Activated CD8-positive, alpha-beta memory T cell treated with anti-CD3 and anti-CD28 coated beads, Interleukin-2, amount 50 U/mL, for 48 hours (primary cell): ENCODE measurements around the gene RAB26.
A peak's percentile ranks its signal among the peaks of the same experiment; 100 is the strongest.

Experiments used
- DNase-seq: peaks from one replicate; pipeline ENCODE4 v3.0.0-alpha.2; 2020

Gene RAB26

DNA sequence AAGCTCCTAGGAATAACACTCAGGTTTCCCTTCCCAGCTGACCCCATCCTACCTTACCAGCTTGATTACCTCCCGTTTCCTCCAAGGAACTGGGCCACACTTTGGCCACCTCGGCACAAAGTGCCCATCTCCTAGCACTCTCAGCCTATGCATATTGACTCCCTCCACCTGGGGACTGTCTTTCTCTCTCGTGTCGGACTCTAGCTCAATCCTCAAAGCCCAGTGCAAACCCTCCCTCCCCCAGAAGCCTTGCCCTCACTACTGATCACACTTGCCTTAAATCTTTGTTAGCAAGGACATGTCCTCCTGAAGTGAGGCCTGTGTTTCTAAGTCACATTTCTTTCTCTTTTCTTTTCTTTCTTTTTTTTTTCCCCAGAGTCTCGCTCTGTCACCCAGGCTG is 2.6 kb upstream of the RAB26 start:
- DNase-seq = no peak

DNA sequence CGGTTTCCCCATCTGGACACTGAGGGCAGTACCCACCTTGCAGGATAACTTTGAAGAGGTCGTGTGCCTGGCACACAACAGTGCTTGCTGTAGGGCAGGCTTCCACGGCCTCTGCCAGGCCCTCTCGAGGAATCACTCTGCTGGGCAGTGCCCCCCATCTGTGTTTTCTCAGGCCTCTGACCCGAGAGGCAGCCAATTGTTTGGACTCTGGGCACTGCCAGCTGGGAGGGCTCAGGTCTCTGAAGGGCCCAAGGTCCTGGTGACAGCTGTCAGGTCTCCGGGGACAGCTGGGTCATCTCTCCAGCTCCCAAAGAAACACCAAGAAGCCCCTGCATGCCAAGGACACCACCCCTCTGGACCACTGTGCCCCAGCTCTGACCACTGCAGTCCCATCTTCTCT is 1.0 kb upstream of the RAB26 start:
- DNase-seq = no peak

DNA sequence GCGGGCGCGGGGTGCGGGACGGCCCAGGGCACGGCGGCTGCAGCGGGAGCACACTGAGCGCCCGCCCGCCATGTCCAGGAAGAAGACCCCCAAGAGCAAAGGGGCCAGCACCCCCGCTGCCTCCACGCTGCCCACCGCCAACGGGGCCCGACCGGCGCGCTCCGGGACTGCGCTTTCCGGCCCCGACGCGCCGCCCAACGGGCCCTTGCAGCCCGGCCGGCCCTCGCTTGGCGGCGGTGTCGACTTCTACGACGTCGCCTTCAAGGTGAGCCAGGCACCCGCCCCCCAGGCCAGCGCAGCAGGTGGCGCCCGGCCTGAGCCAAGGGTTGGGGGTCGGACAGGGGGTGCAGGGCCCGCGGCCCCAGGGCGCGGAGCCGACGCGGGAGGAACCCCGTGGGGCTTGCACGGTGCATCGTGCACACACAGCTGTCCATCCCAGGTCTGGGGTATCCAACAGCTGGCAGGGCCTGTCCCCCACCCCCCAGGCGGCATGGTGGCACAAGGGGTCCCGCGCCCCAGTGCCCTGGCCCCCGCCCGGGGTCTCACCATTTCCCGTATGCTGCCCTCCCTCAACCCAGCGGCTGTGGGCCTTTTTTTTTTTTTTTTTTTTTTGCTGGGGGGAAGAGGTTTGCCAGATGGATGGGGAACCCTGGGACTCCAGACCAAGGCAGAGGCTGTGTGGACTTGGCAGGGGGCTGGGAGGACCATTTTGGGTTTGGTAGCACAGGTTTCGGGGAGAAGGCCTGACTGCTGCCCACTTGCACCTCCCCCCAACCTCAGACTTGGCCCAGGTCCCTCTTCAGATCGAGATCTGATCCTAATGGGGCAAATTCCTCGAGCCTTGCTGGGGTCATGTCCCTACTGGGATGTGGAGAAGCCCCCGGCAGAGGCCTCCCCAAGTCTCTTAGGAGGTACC is 547 bp downstream of the RAB26 start:
- peak; percentile 73 for DNase-seq

DNA sequence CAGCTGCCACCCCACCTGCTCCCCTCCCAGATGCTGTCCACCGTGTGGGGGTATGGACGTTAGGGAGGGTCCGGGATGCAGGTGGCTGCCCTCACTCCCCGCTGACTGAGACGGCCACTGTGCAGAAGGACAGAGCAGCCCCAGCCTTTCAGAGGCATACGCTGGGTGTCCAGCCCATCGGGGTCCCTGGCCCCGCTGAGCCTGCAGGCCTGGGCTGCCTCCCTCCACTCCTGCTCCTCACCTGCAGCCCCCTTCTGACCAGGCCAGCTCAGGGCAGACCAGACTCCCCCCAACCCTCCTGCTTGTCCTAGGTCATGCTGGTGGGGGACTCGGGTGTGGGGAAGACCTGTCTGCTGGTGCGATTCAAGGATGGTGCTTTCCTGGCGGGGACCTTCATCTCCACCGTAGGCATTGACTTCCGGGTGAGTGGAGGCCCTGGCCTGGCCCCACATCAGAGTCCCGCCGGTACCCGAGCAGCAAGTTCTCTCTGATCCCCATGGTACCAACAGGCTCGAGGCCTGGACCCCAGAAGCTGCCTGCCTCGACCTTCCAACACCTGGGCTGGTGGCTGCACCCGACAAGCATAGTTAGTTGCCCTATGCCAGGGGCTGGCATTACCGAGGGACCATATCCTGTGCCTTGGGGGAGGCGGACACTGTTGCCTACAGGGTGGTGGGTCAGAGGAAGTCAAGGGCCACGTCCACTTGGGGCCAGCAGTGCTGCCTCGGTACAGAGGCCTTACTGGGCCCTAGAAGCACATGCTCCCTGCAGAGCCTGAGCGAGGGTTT is 1.4 kb downstream of the RAB26 start:
- DNase-seq = peak; percentile 78

DNA sequence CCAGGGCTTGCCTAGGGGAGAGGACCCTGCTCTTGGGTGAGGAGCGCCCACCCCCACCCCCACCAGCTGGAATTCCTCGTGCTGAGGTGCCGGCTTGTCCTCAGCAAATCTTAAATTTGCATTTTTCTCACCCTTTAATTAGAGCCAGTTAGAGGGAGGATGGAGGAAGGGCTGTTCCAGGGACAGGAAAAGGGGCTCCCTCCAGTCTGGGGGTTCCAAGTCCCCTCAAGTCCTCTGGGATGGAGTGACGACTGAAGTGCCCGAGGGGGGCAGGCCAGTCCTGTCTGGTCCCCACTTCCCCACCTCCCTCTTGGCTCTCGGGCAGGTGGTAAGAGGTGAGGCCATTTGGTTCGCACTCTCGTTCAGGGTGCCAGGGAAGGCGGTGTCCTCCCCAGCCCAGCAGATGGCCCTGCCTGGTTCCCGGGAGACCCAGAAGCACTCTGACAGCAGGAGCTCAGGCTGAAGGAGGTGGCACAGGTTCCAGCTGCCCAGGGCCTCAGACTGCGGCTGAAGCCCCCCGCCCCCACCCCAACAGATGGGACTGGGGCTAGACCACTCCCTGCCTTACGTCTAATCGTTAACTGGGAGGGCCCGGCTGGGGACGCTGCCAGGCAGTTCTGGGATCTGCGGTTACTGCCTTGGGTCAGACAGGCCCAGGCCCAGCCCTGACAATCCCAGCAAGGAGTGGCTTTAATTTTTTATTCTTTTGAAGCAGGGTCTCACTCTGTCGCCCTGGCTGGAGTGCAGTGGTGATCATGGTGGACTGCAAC is 2.2 kb downstream of the RAB26 start:
- no peak for DNase-seq

DNA sequence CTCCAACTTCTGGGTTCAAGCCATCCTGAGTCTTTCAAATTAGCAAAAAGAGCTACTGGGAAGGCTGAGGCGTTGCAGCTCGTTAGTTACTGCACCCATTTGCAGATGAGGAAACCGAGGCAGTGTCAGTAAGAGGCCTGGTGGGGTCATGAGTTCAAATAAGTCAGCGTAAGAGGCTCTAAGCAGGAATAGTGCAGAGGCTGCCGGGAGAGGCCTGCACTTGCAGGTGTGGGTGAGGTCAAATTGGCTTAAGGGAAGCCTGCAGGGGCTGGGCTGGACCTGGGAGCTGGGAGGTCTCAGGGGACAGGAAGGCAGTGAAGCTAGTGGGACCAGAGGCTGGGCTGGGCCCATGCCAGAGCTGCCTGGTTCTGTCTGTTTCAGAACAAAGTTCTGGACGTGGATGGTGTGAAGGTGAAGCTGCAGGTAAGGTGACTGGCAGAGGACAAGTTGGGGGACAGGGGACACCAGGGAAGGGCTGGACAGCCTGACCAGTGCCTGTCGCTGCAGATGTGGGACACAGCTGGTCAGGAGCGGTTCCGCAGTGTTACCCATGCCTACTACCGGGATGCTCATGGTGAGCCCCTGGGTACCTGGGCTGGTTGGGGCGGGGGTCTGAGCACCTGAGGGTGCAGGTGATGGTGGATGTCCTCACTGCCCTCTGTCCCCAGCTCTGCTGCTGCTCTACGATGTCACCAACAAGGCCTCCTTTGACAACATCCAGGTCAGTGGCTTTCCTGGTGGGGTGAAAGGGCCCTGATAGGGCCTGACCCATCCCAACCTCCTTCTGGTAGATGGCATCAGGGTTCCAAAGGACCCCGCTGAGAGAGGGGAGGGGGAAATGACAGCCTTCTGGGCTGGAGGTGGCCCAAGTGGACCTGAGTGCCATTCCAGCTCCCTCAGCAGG is 3.0 kb downstream of the RAB26 start:
- DNase-seq = peak; percentile 81

DNA sequence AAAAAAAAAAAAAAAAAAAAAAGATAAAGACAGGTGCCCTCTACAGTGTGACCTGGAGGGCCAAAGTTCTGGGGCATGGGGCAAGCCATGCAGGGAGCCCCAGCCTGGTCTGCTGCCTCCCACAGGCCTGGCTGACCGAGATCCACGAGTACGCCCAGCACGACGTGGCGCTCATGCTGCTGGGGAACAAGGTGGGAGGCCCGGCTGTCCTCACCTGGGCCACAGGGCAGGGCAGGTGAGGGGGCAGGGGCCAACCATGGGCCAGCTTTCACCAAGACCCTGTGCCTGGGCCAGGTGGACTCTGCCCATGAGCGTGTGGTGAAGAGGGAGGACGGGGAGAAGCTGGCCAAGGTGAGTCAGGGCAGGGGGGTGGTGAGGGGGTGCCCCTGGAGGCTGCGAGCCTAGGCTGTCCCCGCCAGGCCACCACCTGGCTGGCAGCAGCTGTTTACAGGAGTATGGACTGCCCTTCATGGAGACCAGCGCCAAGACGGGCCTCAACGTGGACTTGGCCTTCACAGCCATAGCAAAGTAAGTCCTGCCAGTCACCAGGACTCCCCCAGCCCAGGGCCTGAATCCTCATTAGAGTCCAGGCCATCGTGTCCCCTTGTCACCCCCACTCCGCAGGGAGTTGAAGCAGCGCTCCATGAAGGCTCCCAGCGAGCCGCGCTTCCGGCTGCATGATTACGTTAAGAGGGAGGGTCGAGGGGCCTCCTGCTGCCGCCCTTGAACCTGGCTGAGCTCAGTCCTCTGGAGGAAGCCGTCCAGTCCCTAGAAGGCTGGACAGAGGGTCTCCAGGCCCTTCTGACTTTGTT is 4.5 kb downstream of the RAB26 start:
- DNase-seq = peak; percentile 83

DNA sequence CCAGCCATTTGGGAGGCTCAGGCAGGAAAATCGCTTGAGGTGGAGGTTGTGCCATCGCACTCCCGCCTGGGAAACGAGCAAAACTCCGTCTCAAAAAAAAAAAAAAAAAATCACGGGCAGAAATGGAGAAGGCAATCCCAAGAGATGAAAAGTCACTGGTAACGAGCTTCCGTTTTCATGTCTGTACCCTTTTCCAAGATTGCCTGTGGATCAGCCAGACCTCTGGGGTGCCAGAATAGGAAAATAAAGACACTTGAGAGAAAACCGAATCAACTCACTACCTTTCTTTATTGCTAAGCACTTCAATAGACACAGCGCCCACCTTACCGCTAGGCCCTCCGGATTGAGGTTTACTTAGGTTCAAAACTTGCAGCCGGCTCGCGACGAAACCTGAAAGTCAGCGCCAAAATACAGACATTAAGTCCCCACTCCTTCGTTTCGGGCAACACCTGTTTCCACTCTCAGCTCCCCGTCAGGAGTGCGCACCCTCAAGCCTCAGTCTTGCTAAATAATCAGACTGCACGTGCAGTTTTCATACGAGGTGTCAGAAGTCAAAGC is 6.2 kb downstream of the RAB26 start:
- DNase-seq = peak; percentile 82

DNA sequence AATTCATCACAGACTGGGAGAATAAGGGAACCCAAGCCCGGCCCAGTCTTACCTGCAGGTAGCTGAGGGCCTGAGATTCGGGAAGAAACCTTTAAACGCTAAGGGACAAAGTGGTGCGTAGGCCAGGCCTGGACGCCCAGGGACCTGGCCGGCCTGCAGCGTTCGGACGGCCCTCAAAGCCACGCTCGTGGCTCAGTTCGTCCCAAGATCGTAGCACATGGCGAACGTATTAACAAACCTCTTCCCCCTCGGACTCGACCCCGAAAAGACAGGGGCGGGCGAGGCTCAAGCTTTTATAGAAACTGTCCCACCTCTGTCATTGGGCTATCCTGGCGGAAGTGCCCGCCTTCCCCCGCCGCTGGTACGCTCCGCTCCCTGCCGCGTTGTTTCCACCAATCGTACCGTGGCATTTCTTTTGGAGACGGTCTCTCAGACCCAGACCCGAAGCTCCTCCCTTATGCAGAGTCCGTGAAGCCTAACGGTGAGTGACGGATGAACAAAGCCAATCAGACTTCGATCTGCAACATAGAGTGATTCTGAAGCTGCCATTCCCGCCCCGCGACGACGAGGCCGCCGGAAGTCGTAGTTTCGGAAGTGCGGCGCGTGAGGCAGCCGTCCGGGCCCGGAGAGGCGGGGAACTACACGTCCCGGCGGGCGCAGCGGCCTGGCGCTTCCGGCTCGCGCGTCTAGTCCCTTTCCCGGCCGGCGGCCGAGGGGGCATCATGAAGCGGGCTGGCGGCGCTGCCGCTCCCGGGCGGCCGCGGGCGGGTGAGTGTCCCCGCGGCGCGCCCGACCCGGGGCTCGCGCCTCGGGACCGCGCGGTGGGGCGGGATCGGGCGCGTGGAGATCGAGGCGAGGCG is 6.9 kb downstream of the RAB26 start, which contains the start of gene TRAF7:
TRAF7 (plus strand) TSS at position 692 of the 860 bp plus-strand sequence. CDS start 8,139 bp downstream, outside the sequence.
- DNase-seq = peak; percentile 97

DNA sequence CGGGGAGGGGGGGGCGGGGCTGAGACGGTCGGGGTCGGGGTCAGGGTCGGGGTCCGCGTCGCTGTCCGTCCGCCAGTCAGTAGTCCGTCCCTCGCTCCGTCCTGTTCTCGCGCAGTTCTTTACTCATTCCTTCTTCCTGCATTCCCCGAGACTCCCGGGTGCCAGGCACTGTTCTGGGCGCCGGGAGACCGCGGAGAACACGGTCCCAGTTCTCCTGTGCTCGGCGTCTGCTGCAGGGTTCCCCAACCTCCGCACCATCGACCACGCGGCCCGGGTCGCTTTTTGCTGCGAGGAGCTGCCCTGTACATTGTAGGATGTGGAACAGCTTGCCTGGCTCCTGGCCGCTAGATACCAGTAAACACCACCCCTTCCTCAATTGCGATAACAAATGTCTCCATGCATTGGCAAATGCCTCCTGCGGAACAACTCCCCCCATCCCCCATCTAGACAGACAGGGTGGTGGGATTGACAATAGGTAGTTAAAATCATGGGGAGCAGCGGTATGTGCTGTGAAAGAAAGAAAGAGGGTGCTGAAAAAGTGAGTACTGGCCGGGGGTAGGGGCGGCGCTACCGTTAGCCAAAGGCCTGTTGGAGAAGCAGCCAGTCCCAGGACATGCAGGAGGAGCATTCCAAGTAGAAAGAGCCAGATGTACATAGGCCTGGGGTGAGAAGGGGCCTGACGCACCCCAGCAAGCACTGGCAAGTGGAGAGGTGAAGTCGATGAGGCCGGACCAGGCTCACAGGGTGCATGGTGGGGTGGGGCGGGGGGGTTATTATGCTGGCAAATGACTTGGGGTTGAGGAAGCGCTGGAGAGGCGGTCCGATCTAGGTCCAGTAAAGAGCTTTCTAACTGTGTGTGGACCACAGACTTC is 7.8 kb downstream of the RAB26 start:
- no peak for DNase-seq

DNA sequence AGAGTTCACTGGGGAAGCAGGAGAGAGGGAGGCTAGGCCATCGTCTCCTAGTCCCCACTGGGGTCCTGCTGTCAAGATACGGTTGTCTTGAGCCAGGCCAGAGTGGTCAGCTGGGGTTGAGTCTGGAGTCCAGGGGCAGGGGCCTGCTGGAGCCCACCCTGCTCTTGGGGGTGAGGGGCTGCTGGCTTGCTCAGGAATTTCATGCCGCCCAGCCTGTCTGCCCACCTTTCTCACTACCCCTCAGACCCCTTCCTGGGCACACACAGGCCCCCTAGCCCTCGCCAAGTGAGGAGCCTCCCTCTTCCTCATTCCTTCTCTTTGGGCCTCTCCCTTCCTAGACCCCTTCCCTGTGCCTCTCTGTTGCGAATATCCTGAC is 8.4 kb downstream of the RAB26 start:
- no peak for DNase-seq

DNA sequence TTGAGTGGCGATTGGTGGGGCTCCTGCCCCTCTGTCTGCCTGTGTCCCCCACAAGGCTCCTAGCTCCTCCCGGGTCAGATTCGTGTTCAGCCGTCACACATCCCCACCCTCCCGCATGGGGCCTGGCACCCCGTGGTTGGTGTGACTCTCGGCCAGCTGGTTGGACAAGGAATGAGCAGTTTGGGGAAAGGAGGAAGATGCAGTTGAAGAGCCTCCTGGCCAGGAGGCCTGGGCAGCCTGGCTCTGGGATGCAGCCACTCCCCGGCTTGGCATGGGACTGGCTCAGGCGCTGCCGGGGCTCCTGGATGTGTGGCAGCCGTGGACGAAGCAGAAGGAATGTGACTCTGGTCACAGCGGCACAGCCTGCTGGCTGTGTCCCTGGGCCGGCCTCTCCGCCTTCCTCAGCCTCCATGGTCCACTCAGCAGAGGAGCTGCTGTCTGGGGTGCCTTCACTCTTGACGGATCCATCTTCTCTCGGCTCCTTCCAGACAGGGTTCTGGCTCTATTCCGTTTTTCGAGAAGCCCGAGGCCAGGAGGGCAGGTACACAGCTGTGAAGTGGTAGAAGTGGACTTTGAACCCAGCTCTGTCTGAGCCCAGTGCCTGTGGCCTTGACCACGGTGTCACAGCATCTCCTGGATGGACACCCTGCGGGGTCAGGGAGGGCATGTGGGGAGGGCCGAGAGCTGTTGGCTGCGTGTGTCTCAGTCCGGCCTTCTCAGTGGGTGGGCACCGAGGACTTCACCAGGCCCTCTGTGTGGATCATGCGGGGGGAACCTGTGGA is 9.2 kb downstream of the RAB26 start:
- DNase-seq = no peak

DNA sequence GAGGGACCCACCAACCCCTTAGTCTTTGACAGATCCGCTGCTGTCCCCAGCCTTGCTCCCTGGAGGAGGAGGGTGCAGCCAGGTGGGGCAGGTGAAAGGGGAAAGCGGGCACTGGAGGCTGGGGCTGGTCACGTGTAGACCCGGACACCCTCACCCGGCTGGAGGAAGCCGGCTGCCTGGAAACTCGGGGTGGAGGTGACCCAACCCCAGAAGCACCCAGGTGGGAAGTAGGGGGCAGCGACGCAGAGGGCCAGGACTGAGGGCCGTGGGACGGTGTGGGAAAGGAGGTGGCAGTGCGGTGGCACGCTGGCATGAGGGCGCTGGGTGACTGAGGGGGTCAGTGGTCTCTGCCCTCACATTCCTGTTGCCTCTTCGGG is 9.8 kb downstream of the RAB26 start:
- DNase-seq = no peak

DNA sequence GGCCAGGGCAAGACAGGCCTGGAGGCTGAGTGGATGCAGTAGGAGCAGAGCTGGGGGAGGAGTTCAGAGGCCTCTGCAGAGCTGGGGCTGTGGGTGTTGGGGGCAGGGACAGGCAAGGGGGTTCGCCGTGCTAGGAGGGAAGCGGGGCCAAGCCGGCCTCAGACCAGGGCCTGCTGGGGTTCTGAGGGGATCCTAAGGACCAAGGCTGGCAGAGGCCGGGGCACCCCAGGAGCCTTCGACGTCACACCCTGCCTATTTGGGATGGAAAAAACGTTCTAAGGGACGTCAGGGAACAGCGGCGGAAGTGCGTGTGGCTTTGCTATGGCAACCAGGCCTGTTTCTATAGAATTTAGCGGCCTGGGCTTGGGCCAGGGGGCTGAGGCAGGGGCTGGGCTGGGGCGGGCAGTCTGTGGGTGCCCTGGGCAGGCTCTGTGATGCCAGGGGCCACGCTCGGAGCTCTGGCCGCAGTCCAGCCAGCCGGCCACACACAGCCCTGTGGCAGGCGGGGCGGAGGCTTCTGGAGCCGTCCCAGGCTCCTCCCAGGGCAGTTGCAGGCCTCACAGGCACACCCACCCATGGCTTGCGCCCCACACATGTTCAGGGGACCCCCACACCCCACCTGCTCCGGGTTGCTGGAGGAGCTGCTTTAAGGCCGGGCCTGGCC is 10.9 kb downstream of the RAB26 start:
- DNase-seq = no peak

DNA sequence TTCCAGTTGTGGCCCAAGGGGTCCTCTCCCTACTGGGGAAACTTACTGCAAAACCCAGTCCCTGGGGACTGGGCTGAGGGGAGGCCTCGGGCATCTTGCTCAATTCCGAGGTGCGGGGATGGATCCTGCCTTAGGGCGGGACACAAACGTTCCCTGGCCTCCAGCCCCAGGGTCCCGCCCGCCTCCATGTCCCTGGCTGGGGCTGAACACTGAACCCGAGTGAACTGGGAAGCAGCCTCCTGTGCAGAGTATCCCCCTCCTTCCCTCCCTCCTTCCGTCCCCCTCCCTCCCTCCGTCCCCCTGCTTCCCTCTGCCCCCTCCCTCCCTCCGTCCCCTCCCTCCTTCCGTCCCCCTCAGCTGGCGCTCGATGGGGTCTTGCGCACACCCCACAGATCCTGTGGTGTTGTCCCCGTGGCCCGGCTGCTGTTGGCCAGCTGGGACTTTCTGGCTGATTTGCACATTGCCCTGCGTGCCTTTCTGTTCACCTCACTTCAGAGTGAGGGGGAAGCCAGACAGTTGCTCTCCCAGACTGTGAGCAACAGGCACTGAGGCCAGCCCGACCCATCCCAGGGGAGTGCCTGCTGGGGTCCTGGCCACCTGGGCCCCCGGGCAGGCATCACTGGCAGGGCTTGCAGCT is 12.6 kb downstream of the RAB26 start:
- DNase-seq = no peak

DNA sequence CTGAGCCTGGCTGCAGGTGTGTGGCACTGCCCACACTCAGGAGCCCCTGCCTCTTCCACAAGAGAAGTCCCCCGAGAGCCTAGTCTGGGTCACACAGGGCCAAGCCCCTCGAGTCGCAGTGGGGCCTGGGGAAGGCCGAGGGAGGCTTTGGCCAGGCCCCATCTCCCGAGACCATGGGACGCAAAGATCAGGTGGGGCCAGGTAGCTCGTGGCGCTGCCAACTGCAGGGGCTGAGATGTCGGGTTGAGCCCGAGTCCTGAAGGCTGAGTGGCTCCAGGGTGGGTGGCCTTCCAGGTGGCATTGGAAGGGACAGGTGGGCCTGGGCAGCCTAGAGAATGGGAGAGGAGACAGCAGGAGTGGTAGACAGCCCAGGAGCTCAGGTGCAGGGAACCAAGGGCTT is 13.5 kb downstream of the RAB26 start:
- DNase-seq = no peak

DNA sequence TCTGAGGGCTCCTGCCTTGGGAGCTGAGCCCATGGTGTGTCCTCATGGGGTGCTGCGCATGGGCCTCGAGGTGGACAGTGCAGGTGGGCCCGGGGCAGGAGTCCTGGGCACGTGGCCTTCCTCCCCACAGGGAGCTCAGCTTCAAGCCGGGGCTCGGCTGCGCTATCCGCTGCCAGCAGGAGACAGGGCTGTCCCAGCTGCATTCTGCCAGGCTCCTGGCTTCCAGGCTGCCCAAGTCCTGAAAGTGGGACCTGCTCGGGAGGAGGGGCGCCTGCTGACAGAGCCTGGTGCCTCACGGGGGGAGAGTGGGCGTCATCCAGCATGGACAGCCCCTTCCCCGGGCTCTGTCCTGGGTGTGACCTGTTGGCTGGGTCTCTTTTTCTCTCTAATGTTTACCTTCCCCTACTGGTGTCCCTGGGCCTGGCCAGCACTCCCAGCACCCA is 14.3 kb downstream of the RAB26 start:
- no peak for DNase-seq
